Fibroblast of the aortic adventitia (primary cell): ENCODE measurements around the gene LCN15. TPM values are rescaled to one million over a fixed set of nuclear protein-coding genes. Genes with fewer than 3 reads are reported as not detected.

Experiments used
- DNase-seq: peaks from one replicate; pipeline ENCODE4 v3.0.0-alpha.2; 2010; ENCODE audit warnings: low read depth
- H3K4me3 ChIP-seq: 2 replicates; pipeline ENCODE4 v1.5.1; 2011; ENCODE audit warnings: low read depth, mild to moderate bottlenecking, control low read depth, low read length, moderate library complexity
- CTCF ChIP-seq: IDR thresholded peaks from 2 replicates; pipeline ENCODE4 v1.5.1; 2011; ENCODE audit warnings: mild to moderate bottlenecking, low read length, control low read depth, inconsistent platforms; ENCODE audit not compliant: insufficient read depth
- total RNA-seq: library from RNA; depleted of rRNA; stranded (reverse); fragments of >200 nt; gene quantifications from 2 replicates; pipeline ENCODE4 v1.2.3, GENCODE V29; 2012; ENCODE audit warnings: low replicate concordance

The LCN15 gene
- total RNA-seq, 1 donor: not detected

- no peak for DNase-seq
- no peak for TF ChIP-seq CTCF
- no peak overlapping the region for H3K4me3 ChIP-seq
Measured at GRCh38 chr9:136741883-136742571, 22.3 kb downstream of the LCN15 start.

GRCh38 chr9:136740971-136741882, 23.1 kb downstream of the LCN15 start:
- TF ChIP-seq CTCF: no peak
- peak; percentile 28 for DNase-seq
- no peak overlapping the region for H3K4me3 ChIP-seq

GRCh38 chr9:136740491-136740890, 23.8 kb downstream of the LCN15 start:
- H3K4me3 ChIP-seq: no peak overlapping the region
- no peak for TF ChIP-seq CTCF
- DNase-seq: no peak

- no peak for TF ChIP-seq CTCF
- no peak for DNase-seq
- H3K4me3 ChIP-seq: no peak overlapping the region
Measured at GRCh38 chr9:136740069-136740468, 24.2 kb downstream of the LCN15 start.

GRCh38 chr9:136739509-136739908, 24.8 kb downstream of the LCN15 start:
- no peak for DNase-seq
- H3K4me3 ChIP-seq: no peak overlapping the region
- no peak for TF ChIP-seq CTCF

GRCh38 chr9:136738960-136739359, 25.4 kb downstream of the LCN15 start:
- no peak for TF ChIP-seq CTCF

More at GRCh38 chr9:136738960-136739359, 25.4 kb downstream of the LCN15 start:
- DNase-seq: no peak
- no peak overlapping the region for H3K4me3 ChIP-seq
